GM12873 (cell line): ENCODE data around the gene ZNF532.

ENCODE experiments used
- TF ChIP-seq, protein P1 (sequence below): IDR thresholded peaks from 2 replicates; pipeline ENCODE4 v1.5.1; 2012; ENCODE audit warnings: low read depth, mild to moderate bottlenecking, moderate library complexity, low read length, control low read depth; ENCODE audit not compliant: insufficient read depth; ENCODE audit errors: missing control alignments

Gene ZNF532

DNA sequence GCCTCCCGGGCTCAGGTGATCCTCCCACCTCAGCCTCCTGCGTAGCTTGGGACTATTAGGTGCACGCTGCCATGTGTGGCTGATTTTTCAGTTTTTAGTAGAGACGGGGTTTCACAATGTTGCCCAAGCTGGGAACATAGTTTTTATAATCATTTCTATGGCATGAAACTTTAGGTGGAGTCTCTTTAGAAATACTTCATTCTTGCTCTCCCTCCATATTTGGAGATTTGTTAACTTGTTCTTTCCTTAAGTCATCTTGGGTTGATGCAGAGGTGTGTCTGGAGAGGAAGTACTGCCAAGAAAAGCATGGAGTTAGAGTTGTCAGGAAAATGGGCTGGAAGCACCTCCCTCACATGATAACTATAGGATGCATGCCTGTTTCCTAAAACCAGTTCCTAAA, 17.4 kb downstream of the ZNF532 start:
- TF ChIP-seq, protein P1, sequence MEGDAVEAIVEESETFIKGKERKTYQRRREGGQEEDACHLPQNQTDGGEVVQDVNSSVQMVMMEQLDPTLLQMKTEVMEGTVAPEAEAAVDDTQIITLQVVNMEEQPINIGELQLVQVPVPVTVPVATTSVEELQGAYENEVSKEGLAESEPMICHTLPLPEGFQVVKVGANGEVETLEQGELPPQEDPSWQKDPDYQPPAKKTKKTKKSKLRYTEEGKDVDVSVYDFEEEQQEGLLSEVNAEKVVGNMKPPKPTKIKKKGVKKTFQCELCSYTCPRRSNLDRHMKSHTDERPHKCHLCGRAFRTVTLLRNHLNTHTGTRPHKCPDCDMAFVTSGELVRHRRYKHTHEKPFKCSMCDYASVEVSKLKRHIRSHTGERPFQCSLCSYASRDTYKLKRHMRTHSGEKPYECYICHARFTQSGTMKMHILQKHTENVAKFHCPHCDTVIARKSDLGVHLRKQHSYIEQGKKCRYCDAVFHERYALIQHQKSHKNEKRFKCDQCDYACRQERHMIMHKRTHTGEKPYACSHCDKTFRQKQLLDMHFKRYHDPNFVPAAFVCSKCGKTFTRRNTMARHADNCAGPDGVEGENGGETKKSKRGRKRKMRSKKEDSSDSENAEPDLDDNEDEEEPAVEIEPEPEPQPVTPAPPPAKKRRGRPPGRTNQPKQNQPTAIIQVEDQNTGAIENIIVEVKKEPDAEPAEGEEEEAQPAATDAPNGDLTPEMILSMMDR: no peak

DNA sequence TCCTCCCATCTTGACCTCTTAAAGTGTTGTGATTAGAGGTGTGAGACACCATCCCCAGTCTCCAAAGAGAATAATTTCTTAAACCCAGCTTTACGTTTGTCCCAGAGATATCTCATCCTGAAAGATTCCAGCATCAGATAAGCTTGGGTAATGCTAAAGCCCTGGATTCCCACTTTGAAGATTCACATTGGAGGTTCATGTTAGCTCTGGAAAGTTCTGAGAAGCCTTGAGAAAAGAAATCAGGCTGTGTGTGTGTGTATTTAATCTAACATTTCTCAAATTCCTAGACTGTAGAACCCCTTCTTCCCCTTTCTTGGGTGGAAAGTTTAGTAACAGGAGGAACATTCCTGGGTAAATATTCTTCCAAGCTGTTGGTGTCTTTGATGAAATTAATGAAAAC, 18.0 kb downstream of the ZNF532 start:
- TF ChIP-seq, protein P1: no peak

DNA sequence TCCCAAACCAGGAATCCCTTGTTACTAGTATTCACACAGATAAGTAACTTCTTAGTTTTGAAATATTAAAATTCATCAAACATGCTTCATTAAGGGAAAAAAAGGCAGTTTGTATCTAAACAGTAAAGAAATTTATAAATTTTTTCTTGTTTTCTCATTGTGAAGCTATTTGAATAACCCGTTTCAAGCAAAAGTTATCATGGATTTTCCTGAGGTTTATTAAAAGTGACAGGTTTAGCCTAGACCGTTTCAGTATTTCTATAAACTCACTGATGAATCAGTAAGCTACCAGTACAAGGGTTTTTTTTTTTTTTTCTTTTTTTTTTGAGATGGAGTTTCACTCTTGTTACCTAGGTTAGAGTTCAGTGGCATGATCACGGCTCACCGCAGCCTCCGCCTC, 20.0 kb downstream of the ZNF532 start:
- TF ChIP-seq, protein P1: no peak

DNA sequence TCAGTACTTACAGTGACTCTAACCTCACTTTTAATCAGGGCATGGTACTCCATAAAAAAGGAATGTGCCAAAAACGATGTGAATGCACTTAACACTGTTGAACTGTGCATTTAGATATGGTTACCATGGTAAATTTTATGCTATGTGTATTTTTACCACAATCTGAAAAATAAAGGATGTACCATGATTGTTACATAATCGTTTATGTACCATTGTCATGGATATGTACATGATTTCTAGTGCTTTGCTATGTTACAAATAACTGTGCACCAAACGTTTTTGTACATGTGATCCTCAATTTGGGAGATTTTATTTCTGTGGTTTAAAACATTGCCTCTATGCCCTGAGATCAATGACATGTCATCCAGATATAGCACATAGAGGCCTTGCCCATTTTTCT, 21.8 kb downstream of the ZNF532 start:
- TF ChIP-seq, protein P1: no peak

DNA sequence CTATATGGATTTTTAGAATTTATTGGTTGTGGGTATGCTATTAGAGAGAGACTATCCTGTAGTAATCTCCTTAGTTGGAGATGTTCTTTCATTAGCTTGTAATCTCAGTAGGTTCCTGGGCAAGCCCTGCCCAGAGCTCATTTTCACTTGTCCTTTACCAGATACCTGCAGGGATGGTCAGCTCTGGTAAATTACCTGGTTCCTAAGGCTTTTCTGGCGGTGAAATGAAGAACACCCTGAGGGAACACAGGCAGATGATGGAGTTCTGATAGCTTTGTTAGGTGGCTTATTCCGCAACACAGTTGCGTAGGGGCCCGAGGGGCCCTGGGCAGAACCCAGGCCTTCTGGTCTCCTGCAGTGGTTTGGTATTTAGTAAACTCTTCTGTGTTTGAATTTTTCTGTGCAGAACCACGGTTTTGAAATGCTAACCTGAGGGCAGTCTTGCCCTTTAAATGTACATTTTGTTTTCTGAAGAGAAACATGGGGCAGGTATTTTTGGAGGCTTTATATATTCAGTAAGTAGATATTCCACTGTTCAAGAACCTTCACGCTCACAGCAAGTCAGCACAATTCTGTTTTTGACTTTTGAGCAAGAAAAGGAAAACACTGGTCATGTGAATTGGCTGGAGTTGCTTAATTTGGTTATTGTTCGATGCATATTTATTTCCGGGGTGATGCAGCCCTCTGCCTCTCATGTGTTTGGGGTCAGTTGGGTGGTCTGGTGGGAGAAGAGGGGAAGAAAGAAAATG, 22.4 kb downstream of the ZNF532 start:
- TF ChIP-seq, protein P1: no peak

DNA sequence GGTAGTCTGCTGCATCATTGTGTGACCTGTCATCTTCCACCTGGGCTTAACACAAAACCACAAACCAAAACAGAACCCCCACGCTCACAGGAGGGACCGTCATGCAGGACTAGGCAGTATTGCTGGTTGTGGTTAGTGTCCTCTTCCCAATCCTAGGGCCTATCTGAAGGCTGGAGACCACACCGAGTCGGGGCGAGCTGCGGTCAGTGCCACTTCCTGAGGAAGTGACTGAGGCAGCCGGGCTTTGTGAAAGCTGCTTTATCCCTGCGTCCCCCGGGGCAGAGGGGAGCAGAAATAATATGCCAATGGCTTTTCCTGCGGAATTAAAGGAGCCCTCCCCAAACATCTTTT, 22.9 kb downstream of the ZNF532 start:
- TF ChIP-seq, protein P1: no peak

DNA sequence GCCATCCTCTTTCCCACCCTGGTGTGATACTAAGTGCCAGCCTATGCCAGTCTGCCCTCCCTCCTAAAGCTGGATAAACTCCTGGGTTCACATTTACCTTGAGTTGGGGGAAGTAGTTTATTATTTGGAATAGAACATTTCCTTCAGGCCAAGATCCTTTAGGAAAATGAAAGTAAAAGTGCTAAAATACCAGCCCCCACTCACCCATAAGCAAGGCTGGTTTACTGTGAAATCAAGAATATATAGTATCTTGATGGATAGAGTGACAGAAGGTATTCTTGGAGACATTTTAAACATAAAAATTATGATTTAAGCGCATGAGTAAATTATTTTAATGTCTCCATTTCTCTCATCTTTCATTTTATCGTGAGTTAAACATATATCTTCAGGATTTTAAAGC, 27.1 kb downstream of the ZNF532 start:
- TF ChIP-seq, protein P1: no peak
